K562 (cell line): Measurements from ENCODE around the gene SLC13A4. TPM values are rescaled to one million over a fixed set of nuclear protein-coding genes. Genes with fewer than 3 reads are reported as not detected.

Source experiments
- ATAC-seq: fragments of 200-7000 bp; cut with Tn5 transposase; 3 replicates; pipeline ENCODE4 v1.9.1; 2020; ENCODE audit warnings: moderate library complexity
- BruUV-seq: library from RNA; stranded (reverse); fragments of 400-500 nt; replicated peaks from 2 replicates; lab custom pipeline; 2021; lab: Mats Ljungman, UMichigan
- CTCF ChIA-PET: fragments of 300-600 bp; formaldehyde crosslinking; extraction: SDS; loops from one replicate; lab custom pipeline; 2021; ENCODE audit warnings: low intra/inter-chr PET ratio; lab: Yijun Ruan, JAX
- POLR2A ChIA-PET: fragments of 300-600, 350-650 bp; sonication (Branson Sonifier 250); formaldehyde crosslinking; extraction: SDS; loops from one replicate; lab custom pipeline; 2021; ENCODE audit warnings: antibody characterized with exemption, inconsistent platforms; lab: Yijun Ruan, JAX
- DNase-seq, 4 experiments: peaks; one replicate each; pipeline versions ENCODE4 v3.0.0 to v3.0.0-alpha.2; 2011 to 2018; ENCODE audit warnings: low spot score in 3 of 4, mixed read lengths in 3 of 4; ENCODE audit errors: extremely low read depth in 1 of 4
- FAIRE-seq: peaks from 2 replicates; lab custom pipeline; 2011; peaks lifted over from hg19 to GRCh38; lab: Jason Lieb, UNC
- H2AFZ ChIP-seq: 2 replicates; pipeline ENCODE4 v1.6.0; 2011; ENCODE audit warnings: low read depth, low read length, control low read depth, inconsistent platforms
- H3K27ac ChIP-seq: fragments of 200-600 bp; 3 replicates; pipeline ENCODE4 v1.8.0; 2011; ENCODE audit warnings: low read depth, mild to moderate bottlenecking, control low read depth, inconsistent platforms, low read length, moderate library complexity, mixed read lengths; ENCODE audit errors: extremely low read depth
- H3K27me3 ChIP-seq, 2 experiments: fragments of 300-600 bp in 1 of 2; 2 replicates in 1 of 2; 3 replicates in 1 of 2; pipeline versions ENCODE4 v1.6.0 to v1.8.0; 2011; ENCODE audit warnings: inconsistent platforms in 2 of 2, low read length in 2 of 2, mild to moderate bottlenecking in 1 of 2, mixed read lengths in 1 of 2, moderate library complexity in 1 of 2; ENCODE audit not compliant: control insufficient read depth in 2 of 2, insufficient read depth in 2 of 2
- H3K36me3 ChIP-seq: fragments of 300-600 bp; 3 replicates; pipeline ENCODE4 v1.8.0; 2011; ENCODE audit warnings: mild to moderate bottlenecking, low read length, inconsistent platforms; ENCODE audit not compliant: control insufficient read depth, insufficient read depth
- H3K4me1 ChIP-seq, 2 experiments: fragments of 200-600 bp in 1 of 2; replicated peaks in 1 of 2; 2 replicates in 1 of 2; 3 replicates in 1 of 2; pipeline versions ENCODE4 v1.5.1 to v1.8.0; 2011; ENCODE audit warnings: inconsistent platforms in 2 of 2, low read length in 2 of 2, mild to moderate bottlenecking in 1 of 2, mixed read lengths in 1 of 2, moderate library complexity in 1 of 2; ENCODE audit not compliant: control insufficient read depth in 2 of 2, insufficient read depth in 2 of 2
- H3K4me2 ChIP-seq: 2 replicates; pipeline ENCODE4 v1.6.1; 2011; ENCODE audit warnings: low read length, control low read depth, inconsistent platforms, mixed read lengths; ENCODE audit not compliant: insufficient read depth
- H3K4me3 ChIP-seq: fragments of 200-600 bp; sonication (generic), shearing (Covaris generic); 2 replicates; pipeline ENCODE4 v1.5.1; 2016; ENCODE audit warnings: control low read depth, inconsistent platforms
- H3K79me2 ChIP-seq: fragments of 200-600 bp; 3 replicates; pipeline ENCODE4 v1.8.0; 2011; ENCODE audit warnings: low read length, inconsistent platforms; ENCODE audit not compliant: control insufficient read depth, insufficient read depth
- H3K9ac ChIP-seq, 2 experiments: 2 replicates each; pipeline versions ENCODE4 v1.6.0 to v1.6.1; 2011; ENCODE audit warnings: low read depth in 2 of 2, low read length in 2 of 2, control low read depth in 1 of 2, inconsistent platforms in 1 of 2, mild to moderate bottlenecking in 1 of 2, mixed read lengths in 1 of 2; ENCODE audit not compliant: insufficient read depth in 1 of 2
- H3K9me1 ChIP-seq: one replicate; pipeline ENCODE4 v1.6.0; 2011; ENCODE audit warnings: inconsistent platforms, mild to moderate bottlenecking, low read length, moderate library complexity; ENCODE audit not compliant: control insufficient read depth, insufficient read depth
- H3K9me3 ChIP-seq: replicated peaks from 2 replicates; pipeline ENCODE4 v1.5.1; 2011; ENCODE audit warnings: low read depth, low read length, inconsistent platforms; ENCODE audit not compliant: control insufficient read depth, insufficient read depth
- H4K20me1 ChIP-seq: replicated peaks from 2 replicates; pipeline ENCODE4 v1.6.1; 2011; ENCODE audit warnings: low read length, inconsistent platforms, mixed read lengths; ENCODE audit not compliant: control insufficient read depth, insufficient read depth
- BRD9 ChIP-seq: fragments of 450-650 bp; IDR thresholded peaks from 2 replicates; pipeline ENCODE4 v1.6.1; 2018; ENCODE audit warnings: low read depth; ENCODE audit not compliant: partially characterized antibody
- CREB3L1 ChIP-seq: fragments of 450-650 bp; IDR thresholded peaks from 2 replicates; pipeline ENCODE4 v1.6.1; 2014; ENCODE audit warnings: low read depth, mild to moderate bottlenecking, moderate library complexity, borderline replicate concordance
- EGR1 ChIP-seq: fragments of 450-650 bp; conservative IDR thresholded peaks from 2 replicates; pipeline ENCODE4 v1.6.1; 2017; ENCODE audit warnings: mild to moderate bottlenecking
- ELF4 ChIP-seq: fragments of 450-650 bp; formaldehyde crosslinking; IDR thresholded peaks from 2 replicates; pipeline ENCODE4 v1.4.0; 2022; ENCODE audit warnings: missing genetic modification characterization
- JUND ChIP-seq, 2 experiments: IDR thresholded peaks; 2 replicates in 1 of 2; 3 replicates in 1 of 2; pipeline ENCODE4 v1.6.1; 2011; ENCODE audit warnings: borderline replicate concordance in 2 of 2, low read depth in 2 of 2, low read length in 2 of 2, improper control_type of control experiment in 1 of 2, missing biosample characterization in 1 of 2, missing genetic modification characterization in 1 of 2, missing genetic modification reagents in 1 of 2
- MCM2 ChIP-seq: fragments of 450-650 bp; IDR thresholded peaks from 2 replicates; pipeline ENCODE4 v1.6.1; 2017; ENCODE audit warnings: low read depth, mild to moderate bottlenecking
- MEF2A ChIP-seq: IDR thresholded peaks from 2 replicates; pipeline ENCODE4 v1.6.1; 2011; ENCODE audit warnings: low read depth, mild to moderate bottlenecking, low read length, moderate library complexity; ENCODE audit not compliant: control insufficient read depth
- SMAD3 ChIP-seq: fragments of 450-650 bp; formaldehyde crosslinking; conservative IDR thresholded peaks from 2 replicates; pipeline ENCODE4 v1.4.0; 2020; ENCODE audit warnings: mild to moderate bottlenecking
- SP1 ChIP-seq: sonication (generic); formaldehyde crosslinking; IDR thresholded peaks from 2 replicates; pipeline ENCODE4 v1.8.1; 2022; ENCODE audit warnings: mild to moderate bottlenecking, missing genetic modification reagents
- TAL1 ChIP-seq: fragments of 450-650 bp; IDR thresholded peaks from 2 replicates; pipeline ENCODE4 v1.6.1; 2016; ENCODE audit warnings: mild to moderate bottlenecking
- TSHZ1 ChIP-seq: fragments of 250-450 bp; sonication (Bioruptor Pico); IDR thresholded peaks from 2 replicates; pipeline ENCODE4 v1.4.0; 2020; ENCODE audit warnings: mild to moderate bottlenecking, moderate library complexity
- WGBS: fragments of 100-300 bp; shearing (Covaris generic); methylation state at CpG from one replicate; pipeline ENCODE4 v1.1.6; 2016; ENCODE audit warnings: low coverage, mixed read lengths; ENCODE audit not compliant: insufficient coverage; ENCODE audit errors: missing lambda C conversion rate; 5-methylcytosine and 5-hydroxymethylcytosine counted together
- in situ Hi-C: fragments of 300-500 bp; cut with MboI; formaldehyde crosslinking; loops from 4 replicates; pipeline ENCODE4 v1.15.0; 2018; ENCODE audit warnings: inconsistent platforms, mixed read lengths
- intact Hi-C: fragments of 100-400 bp; cut with micrococcal nuclease; formaldehyde crosslinking; loops from 2 replicates; pipeline ENCODE4 v1.14.2; 2022
- polyA plus RNA-seq, 8 experiments: library from polyadenylated mRNA; depleted of rRNA in 4 of 8; stranded (reverse) in 5 of 8; unstranded in 3 of 8; fragments of >200 nt; fragmentation: Nextera tagmentation in 2 of 8; fragmentation: Illumina TruSeq in 1 of 8; extraction: Ambion mirVana in 2 of 8; extraction: Trizol in 1 of 8; gene quantifications; 2 replicates each; pipeline versions ENCODE4 v1.2.1 to v1.2.3, GENCODE V29; 2011 to 2014; ENCODE audit warnings: inconsistent platforms in 1 of 8, missing spikeins in 1 of 8
- total RNA-seq, 7 experiments: library from RNA; depleted of rRNA in 6 of 7; stranded (reverse); fragments of >200 nt in 6 of 7; fragmentation: Illumina TruSeq in 2 of 7; extraction: Trizol in 2 of 7; gene quantifications; 2 replicates each; pipeline versions ENCODE4 v1.2.1 to v1.2.3, GENCODE V29; 2011 to 2021; ENCODE audit warnings: low replicate concordance in 1 of 7
- TF ChIP-seq, protein P1 (sequence below): IDR thresholded peaks from 2 replicates; pipeline ENCODE4 v1.6.1; 2012; ENCODE audit warnings: low read depth, low read length, improper control_type of control experiment, borderline replicate concordance

The SLC13A4 gene
- total and polyA plus RNA-seq, 9 of the 15 experiments (the other 6 are each of a cell fraction or from before 2014, with no cell fraction given): 0.11 to 1.0 (median 0.36) TPM

DNA sequence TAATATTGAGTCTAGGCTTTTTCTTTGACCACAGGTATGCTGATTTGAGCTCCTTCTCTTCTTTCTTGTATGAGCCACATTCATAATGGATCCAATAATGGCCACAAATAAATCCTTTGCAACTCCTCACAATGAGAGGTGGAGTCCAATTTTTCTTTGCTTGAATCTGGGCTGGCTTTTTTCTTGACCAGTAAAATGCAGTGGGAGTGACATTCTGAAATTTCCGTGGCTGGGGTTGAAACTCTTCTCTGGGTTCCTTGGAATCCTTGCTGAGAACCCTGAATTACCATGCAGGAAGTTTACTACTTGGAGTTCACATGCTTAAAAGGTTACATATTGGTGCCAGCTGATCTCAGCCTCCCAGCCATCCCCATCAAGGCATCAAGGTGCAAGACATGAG lies 43.1 kb upstream of the SLC13A4 start:
- in situ Hi-C loops: no loop called here
- DNase-seq (no peak), ATAC-seq (no peak), FAIRE-seq (no peak)
- Histone ChIP-seq H3K4me3 (no peak overlapping the region), H3K36me3 (no peaks in the 10 kb centered on the region), H3K9me1 (no peaks in the 10 kb centered on the region), H3K79me2 (no peaks in the 10 kb centered on the region), H3K4me2 (no peak overlapping the region), H3K4me1 (0 out of 5 replicates have a peak, but pooled peaks cover 0 to 9% of the 10 kb centered on the region in 2 experiments), H3K27me3 (peaks cover 27 to 36% of the 10 kb centered on the region in 2 experiments; a peak in 3 of 5 replicates), H4K20me1 (no peaks in the 10 kb centered on the region; the same call in 1 of the 2 replicates), H3K9ac (no peak overlapping the region), H3K9me3 (no peaks in the 10 kb centered on the region), H2AFZ (no peak overlapping the region), H3K27ac (no peak overlapping the region)
- intact Hi-C loops: no loop called here
- 0% methylated on average over 1 of the region's 1 CpG for WGBS
- BruUV-seq: no TSS peak
- TF ChIP-seq BRD9 (no peak), MCM2 (no peak), TAL1 (no peak), EGR1 (no peak), JUND (IDR thresholded peaks at IDR 0.05; ENCODE audit: borderline replicate concordance, low read depth, low read length) (no peak), JUND (tag; IDR thresholded peaks at IDR 0.05; ENCODE audit: borderline replicate concordance, low read depth, low read length) (no peak), CREB3L1 (no peak), SP1 (CRISPR knock-in tag) (no peak), TSHZ1 (no peak), ELF4 (no peak), MEF2A (no peak), SMAD3 (CRISPR knock-in tag) (no peak)
- TF ChIP-seq, protein P1, sequence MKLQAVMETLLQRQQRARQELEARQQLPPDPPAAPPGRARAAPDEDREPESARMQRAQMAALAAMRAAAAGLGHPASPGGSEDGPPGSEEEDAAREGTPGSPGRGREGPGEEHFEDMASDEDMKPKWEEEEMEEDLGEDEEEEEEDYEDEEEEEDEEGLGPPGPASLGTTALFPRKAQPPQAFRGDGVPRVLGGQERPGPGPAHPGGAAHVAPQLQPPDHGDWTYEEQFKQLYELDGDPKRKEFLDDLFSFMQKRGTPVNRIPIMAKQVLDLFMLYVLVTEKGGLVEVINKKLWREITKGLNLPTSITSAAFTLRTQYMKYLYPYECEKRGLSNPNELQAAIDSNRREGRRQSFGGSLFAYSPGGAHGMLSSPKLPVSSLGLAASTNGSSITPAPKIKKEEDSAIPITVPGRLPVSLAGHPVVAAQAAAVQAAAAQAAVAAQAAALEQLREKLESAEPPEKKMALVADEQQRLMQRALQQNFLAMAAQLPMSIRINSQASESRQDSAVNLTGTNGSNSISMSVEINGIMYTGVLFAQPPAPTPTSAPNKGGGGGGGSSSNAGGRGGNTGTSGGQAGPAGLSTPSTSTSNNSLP: no peak
- ChIA-PET CTCF (no interaction called here), POLR2A (interaction anchor here (0.9 kb wide), 1 partner anchor 29 kb away, joined by 3 read pairs; no protein-coding TSS in a partner anchor)
